ENCODE measurements around the gene CD84.

DNA sequence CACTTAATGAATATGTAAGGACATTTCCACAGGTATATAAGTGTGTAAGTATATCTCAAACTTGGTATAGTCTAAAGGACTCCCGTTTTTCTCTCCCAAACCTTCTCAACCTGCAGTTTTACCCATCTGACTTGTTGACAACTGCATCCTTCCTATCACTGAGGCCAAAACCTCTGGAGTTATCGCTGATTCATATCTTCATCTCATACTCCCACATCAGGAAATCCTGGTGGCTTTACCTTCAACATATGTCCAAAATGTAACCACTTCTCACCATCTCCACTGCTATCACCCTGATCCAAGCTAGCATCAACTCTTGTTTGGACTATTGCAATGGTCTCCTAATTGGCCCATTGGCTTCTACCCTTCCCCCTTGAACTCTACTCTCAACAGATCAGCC lies 86.7 kb downstream of the CD84 start:
- TF ChIP-seq CTCF (IDR thresholded peaks at IDR 0.05), result no peak
- no peak for TF ChIP-seq EZH2 (IDR thresholded peaks at IDR 0.05)
- TF ChIP-seq EZH2phosphoT487 (IDR thresholded peaks at IDR 0.05), result no peak

Measured in neural progenitor cell (in vitro differentiated cells).